Stimulated activated CD4-positive, alpha-beta T cell treated with anti-CD3 and anti-CD28 coated beads, Interleukin-4, amount 100 ng/mL, for 48 hours (primary cell): ENCODE measurements around the gene ZFR2.

Source experiments
- DNase-seq, 2 donors: peaks; one replicate each; pipeline ENCODE4 v3.0.0-alpha.2; 2020; ENCODE audit warnings: low read depth in 2 of 2

Gene ZFR2

DNA sequence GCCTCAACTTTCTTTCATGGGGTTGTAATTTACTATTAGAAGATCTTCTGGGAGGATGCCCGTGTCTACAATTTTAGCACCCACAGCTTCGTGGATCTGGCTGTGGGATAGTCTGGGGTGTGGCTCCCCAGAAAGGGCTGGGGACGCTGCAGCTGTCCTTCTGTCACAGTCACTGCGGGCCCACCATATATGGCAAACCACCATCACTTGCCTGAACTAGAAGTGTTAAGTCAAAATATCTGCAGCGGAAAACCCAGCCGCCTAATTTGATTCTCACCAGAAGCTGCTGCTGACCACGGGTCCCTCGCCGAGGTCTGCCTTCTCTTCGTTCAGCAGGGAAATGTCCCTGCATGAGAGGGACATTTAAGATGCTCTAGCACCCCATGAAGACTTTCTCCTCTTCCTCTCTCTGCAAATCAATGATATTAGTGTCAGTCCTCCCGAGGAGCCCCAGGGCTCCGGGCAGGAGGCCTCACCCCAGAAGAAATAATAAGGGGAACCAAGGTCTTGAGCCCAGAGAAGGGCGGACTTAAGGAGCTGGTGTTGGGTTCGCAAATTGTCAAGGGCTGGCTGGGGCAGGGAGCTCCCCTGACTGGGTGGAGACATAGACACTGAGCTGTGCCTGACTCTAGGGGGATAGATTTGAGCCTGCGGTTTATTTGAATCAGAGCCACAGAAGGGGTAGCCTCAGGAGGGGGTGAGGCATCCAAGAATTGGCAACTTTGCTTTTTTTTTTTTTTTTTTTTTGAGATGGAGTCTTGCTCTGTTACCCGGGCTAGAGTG, 79.7 kb downstream of the ZFR2 start:
- no peak for DNase-seq

- DNase-seq: peak in 1 of 2 donors; percentile 19
Observed at GRCh38 chr19:3785938-3786824, 82.7 kb downstream of the ZFR2 start, which contains the start of gene MATK. Gene MATK (minus strand): TSS chr19:3786381. CDS start chr19:3785135, 1,246 bp downstream.

DNA sequence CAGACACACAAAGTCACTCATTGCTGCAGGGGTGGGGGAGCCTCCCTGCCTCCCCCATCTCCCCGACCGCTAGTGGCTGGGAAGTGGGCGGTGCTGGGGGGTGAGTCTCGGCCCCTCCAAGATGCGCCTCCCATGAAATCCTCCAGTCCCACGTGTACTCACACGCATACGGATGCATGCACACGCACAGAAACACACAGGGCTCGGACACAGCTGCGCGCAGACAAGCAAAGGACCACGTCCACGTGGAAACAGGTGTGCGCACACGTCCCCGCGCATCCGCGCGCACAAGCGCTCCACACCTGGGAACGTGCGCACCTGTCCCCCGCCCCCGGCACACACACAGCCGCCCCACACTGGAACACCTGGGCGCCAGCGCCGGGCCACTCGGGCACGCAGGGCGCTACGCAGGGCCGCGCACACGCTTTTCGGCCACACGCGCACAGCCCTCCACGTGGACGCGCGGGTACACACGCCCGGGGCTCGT, 83.3 kb downstream of the ZFR2 start:
- peak in 1 of 2 donors; percentile 11 for DNase-seq

DNA sequence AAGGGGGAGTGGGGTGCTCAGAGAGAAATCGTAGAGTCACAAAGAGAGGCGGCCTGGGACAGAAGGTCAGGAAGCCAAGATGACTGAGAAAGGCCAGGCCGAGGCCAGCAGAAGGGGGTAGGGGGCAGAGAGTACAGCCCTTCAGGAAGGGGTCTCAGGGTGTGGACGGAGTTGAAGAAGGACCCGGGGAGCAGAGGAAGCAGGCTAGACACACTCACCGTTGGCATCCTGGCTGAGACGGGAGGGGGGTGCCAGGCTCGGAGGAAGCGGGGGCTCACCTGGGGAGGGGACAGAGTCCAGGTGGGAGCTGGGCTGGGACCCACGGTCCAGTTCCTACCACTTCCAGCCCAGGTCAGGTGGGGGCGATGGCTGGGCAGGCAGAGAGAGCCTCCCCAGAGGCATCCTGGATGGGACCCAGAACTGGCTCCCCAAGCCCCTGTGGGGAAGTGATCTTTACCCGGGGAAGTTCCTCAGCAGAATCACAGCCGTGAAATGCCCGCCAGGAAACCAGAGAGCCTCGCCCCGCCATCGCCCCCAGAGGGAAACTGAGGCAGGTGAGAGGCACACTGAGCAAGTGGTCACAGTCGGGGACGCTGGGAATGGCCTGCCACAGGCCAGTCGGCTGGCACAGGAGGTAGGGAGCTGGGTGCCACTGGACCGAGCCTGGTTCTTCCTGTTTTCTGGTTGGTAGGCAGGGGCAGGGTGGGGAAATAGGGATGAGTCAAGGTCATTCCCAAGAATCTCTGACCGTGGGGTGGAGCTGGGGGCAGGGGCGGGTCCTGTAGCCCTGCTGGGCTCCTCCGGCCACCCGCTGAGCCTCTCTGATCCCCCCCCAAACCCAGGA, 84.0 kb downstream of the ZFR2 start:
- no peak for DNase-seq

GRCh38 chr19:3783660-3784584, 84.9 kb downstream of the ZFR2 start:
- DNase-seq: peak in 1 of 2 donors; percentile 46

GRCh38 chr19:3782903-3783302, 85.9 kb downstream of the ZFR2 start:
- DNase-seq: no peak

GRCh38 chr19:3782330-3782729, 86.5 kb downstream of the ZFR2 start:
- DNase-seq: no peak

GRCh38 chr19:3781603-3782002, 87.2 kb downstream of the ZFR2 start:
- DNase-seq: no peak

DNA sequence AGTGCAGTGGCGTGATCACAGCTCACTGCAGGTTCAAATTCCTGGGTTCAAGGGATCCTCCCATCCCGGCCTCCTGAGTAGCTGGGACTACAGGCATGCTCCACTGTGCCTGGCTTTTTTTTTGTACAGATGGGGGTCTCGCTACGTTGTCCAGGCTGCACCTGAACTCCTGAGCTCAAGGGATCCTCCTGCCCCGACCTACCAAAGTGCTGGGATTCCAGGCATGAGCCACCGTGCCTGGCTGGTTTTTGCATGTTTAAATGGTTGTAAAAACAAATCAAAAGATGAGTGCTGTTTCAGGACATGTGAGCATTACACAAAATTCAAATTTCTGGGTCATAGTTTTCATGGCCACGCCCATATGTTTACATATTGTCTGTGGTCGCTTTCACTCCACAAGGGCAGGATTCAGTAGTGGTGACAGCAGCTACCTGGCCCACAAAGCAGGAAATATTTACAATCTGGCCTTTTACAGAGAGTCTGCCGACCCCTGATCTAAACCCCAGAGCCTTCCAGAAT, 88.0 kb downstream of the ZFR2 start:
- no peak for DNase-seq

DNA sequence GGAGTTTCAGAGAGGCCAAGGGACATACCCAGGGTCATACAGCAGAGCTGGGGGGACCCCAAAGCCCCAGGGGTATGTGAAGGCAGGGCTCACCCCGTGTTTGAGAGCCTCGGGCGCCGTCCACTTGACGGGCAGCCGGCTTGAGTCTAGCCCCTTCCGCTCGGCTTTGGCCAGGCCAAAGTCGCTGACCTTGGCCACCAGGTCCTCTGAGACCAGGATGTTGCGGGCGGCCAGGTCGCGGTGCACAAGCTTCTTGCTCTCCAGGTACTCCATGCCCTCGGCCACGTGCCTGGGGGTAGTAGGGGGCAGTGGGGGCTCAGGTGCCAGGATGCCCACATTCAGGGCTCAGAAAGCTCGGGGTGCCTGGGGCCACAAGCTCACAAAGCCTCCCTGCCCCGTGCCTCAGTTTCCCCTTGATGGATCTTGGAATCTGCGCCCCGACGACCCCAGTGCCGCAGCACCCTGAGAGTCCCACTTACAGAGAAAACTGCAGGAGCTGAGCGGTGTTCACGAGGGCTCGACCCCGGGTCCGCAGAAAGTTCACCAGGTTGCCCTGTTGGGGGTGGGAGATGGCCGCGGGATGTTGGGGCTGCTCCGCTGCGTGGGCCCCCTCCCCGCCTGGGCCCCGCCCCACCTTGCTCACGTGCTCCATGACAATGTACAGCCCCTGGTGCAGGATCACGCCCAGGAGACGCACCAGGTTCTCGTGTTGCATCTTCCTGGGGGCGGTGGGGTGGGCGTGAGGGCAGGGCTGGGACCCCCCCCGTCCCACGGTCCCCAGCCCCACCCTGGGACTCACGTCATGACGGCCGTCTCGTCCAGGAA, 89.7 kb downstream of the ZFR2 start:
- no peak for DNase-seq

GRCh38 chr19:3778104-3778867, 90.6 kb downstream of the ZFR2 start:
- DNase-seq: no peak

GRCh38 chr19:3776479-3777040, 92.3 kb downstream of the ZFR2 start:
- no peak for DNase-seq

DNA sequence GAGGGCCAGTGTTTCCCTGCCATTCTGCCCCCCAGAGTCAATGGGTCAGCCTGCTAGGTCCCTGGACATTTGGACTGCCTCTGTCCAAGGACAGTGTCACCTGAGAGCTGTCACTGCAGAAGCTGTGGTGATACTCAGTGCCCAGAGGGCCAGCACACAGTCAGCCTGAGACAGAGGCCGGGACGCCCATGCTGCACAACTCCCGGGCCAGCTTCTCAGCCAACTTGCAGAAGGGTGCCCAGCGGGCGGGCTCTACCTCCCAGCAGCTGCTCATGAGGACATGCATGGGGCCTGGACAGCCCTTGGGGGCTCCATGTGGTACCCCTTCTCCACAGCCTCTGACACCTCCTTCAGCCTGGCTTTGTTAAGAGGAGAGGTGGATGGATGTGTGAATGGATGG, 93.0 kb downstream of the ZFR2 start:
- no peak for DNase-seq

DNA sequence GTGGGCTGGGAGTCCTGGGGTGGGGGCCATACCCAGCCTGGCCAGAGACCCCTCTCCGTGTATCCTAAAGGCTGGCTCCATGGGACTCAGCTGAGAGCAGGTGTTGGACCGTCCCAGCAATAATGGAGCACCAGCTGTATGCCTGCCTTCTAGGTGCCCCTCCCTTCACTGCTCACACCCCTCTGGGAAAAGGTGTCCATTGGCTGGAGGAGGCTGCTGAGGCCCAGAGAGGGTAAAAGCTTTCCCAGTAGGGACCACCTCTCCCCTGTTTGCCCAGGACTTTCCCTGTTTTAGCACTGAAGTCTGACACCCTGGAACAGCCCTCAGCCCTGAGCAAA, 93.5 kb downstream of the ZFR2 start:
- no peak for DNase-seq

GRCh38 chr19:3774621-3775373, 94.0 kb downstream of the ZFR2 start:
- DNase-seq: no peak

DNA sequence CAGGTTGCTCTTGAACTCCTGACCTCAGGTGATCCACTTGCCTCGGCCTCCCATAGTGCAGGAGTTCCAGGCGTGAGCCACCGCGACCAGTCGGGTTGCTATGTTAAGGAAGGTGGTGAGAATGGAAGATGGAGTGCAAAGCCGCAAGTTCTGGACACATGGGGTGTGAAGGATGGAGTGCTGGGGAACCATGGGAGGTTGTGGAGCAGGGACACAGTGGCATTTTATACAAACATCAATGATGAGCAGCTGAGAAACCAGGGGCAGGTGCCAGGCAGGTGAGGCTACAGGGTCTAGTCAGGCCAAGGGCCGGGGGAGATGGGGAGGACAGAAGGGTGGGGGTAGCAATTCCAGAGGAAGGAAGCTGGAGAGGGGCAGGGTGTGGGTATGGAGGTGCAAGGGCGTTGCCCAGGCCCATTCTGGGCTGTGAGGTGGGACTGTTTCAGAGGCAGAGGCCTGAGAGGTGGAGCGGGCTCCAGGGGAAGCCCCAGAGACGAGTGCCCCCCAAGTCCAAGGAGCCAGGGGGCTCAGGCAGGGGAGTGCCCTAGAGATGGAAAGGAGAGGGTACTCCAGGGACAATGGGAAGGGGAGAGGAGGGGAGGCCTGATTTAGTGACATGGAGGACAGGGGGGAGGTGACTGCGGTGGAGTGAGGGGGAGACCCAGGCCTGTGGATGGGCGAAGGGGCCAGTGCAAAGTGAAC, 94.9 kb downstream of the ZFR2 start:
- no peak for DNase-seq

DNA sequence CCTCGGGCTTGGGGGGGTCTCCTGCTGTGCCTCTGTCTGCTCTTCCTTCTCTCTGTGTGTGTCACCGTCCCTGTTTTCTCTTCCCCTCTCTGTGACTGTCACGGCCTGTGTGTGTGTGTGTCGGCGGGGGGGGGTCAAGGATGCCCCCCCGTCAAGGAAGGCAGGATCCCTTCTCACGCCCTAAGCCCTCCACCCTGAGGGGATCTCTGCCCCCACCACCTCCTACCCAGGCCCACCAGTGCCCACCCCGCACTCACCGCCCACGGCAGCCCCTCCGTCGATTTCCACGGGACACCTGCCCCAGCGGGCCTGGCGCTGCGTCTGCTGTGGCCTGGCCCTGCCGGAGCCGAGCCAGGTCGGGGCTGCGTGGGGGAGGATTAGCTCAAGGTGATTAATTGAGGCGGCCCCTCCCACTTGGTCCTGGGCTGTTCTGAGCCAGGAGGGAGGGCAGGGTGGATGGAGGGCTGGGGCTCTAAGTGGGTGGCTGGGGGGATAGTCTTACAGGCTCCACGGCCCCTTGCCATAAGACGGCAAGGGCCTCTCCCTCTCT, 96.9 kb downstream of the ZFR2 start, which contains the start of gene RAX2:
TSS of gene RAX2 (minus strand) at position 323 of the 550 bp plus-strand sequence. CDS start 486 bp downstream, outside the sequence.
- DNase-seq: no peak
